Small intestine (tissue), 7 donors: ENCODE results near the gene PHLDB3. TPM values are rescaled to one million over a fixed set of nuclear protein-coding genes. Genes with fewer than 3 reads are reported as not detected.

Experiments
- DNase-seq, 2 donors: peaks; one replicate each; pipeline versions ENCODE4 v3.0.0 to v3.0.0-alpha.2; 2013
- FAIRE-seq: peaks from 2 replicates; lab custom pipeline; 2012; peaks lifted over from hg19 to GRCh38; lab: Jason Lieb, UNC
- H3K27ac ChIP-seq, 3 donors: one replicate each; pipeline ENCODE4 v1.5.1; 2013; ENCODE audit warnings: low read length in 2 of 3, mild to moderate bottlenecking in 2 of 3, control low read depth in 1 of 3, inconsistent platforms in 1 of 3, low read depth in 1 of 3, moderate library complexity in 1 of 3
- H3K27me3 ChIP-seq, 3 donors: one replicate each; pipeline ENCODE4 v1.6.1; 2013; ENCODE audit warnings: low read length in 3 of 3, inconsistent platforms in 1 of 3; ENCODE audit not compliant: control insufficient read depth in 3 of 3, insufficient read depth in 3 of 3
- H3K36me3 ChIP-seq, 3 donors: one replicate each; pipeline ENCODE4 v1.6.1; 2013; ENCODE audit warnings: low read length in 3 of 3, inconsistent platforms in 1 of 3, low read depth in 1 of 3, mild to moderate bottlenecking in 1 of 3, moderate library complexity in 1 of 3; ENCODE audit not compliant: control insufficient read depth in 3 of 3, insufficient read depth in 2 of 3
- H3K4me1 ChIP-seq, 3 donors: one replicate each; pipeline ENCODE4 v1.6.1; 2013; ENCODE audit warnings: low read length in 2 of 3, inconsistent platforms in 1 of 3, low read depth in 1 of 3, mild to moderate bottlenecking in 1 of 3, moderate library complexity in 1 of 3; ENCODE audit not compliant: control insufficient read depth in 3 of 3, insufficient read depth in 2 of 3
- H3K4me3 ChIP-seq, 3 donors: one replicate each; pipeline ENCODE4 v1.5.1; 2013; ENCODE audit warnings: low read length in 3 of 3, control low read depth in 1 of 3, inconsistent platforms in 1 of 3, low read depth in 1 of 3, mild to moderate bottlenecking in 1 of 3, moderate library complexity in 1 of 3
- H3K9me3 ChIP-seq, 2 donors: one replicate each; pipeline ENCODE4 v1.6.1; 2013; ENCODE audit warnings: low read depth in 1 of 2, low read length in 1 of 2; ENCODE audit not compliant: control insufficient read depth in 2 of 2, insufficient read depth in 1 of 2
- WGBS, 3 donors: extraction: QIAGEN DNeasy Blood & Tissue Kit; methylation state at CpG; one replicate each; pipeline ENCODE4 v1.1.7; 2013; 5-methylcytosine and 5-hydroxymethylcytosine counted together
- polyA plus RNA-seq, 4 donors: library from polyadenylated mRNA; stranded (reverse) in 3 of 4; unstranded in 1 of 4; fragments of 200-250 nt in 3 of 4; fragments of 120-200 nt in 1 of 4; gene quantifications; one replicate each; pipeline versions ENCODE4 v1.2.1 to v1.2.3, GENCODE V29; 2013
- donor health status: healthy with polysubstance abuse.
- donor health status: control.
- donor health status: control.
- donor health status: Bipolar disorder and iron deficiency.
- donor health status: healthy.

Gene PHLDB3
- polyA plus RNA-seq, 4 donors, result 6.2 to 33.6 (median 23.6) TPM

GRCh38 chr19:43533546-43534304 is 29.2 kb upstream of the PHLDB3 start:
- Histone ChIP-seq H3K4me1 (peaks cover 0 to 11% (median 0%) of the 10 kb centered on the region in 3 donors), H3K27ac (peak overlapping the region; percentile 75 to 95 (median 94)), H3K27me3 (no peaks in the 10 kb centered on the region), H3K9me3 (peaks cover 0 to under 1% of the 10 kb centered on the region in 2 donors), H3K4me3 (peak overlapping the region; percentile 38 to 62 (median 48)), H3K36me3 (peaks cover 0 to 13% (median 2%) of the 10 kb centered on the region in 3 donors)
- DNase-seq, result peak; percentile 97 to 99
- 0 to 1% (median 1%) methylated on average over 39 to 41 of the region's 41 CpGs for WGBS, 3 donors
- FAIRE-seq, result no peak

- 0 to 1% (median 1%) methylated on average over 46 to 47 of the region's 47 CpGs for WGBS, 3 donors
Measured at GRCh38 chr19:43532962-43533545, 28.5 kb upstream of the PHLDB3 start, which contains the start of gene ZNF575. Gene ZNF575 (plus strand): TSS chr19:43533188. CDS start chr19:43534423, 1,235 bp downstream.

GRCh38 chr19:43532571-43532961 is 28.0 kb upstream of the PHLDB3 start:
- Histone ChIP-seq H3K4me1 (peaks cover 0 to 18% (median 0%) of the 10 kb centered on the region in 3 donors), H3K27ac (peak overlapping the region; percentile 80 to 95 (median 94)), H3K36me3 (peaks cover 0 to 8% (median 2%) of the 10 kb centered on the region in 3 donors), H3K9me3 (no peaks in the 10 kb centered on the region), H3K27me3 (no peaks in the 10 kb centered on the region), H3K4me3 (peak overlapping the region; percentile 2 to 62 (median 48))
- peak; percentile 72 to 86 for DNase-seq
- FAIRE-seq, result no peak
- 1 to 2% (median 1%) methylated on average over 16 of the region's 16 CpGs for WGBS, 3 donors

More at GRCh38 chr19:43532962-43533545, 28.5 kb upstream of the PHLDB3 start, which contains the start of gene ZNF575:
- peak; percentile 90 to 96 for DNase-seq
- FAIRE-seq, result no peak
- H3K27me3 ChIP-seq, result no peaks in the 10 kb centered on the region
- peak within 1 kb of the TSS; percentile 38 to 62 (median 48) for H3K4me3 ChIP-seq
- H3K9me3 ChIP-seq, result no peaks in the 10 kb centered on the region
- H3K4me1 ChIP-seq, result peaks cover 0 to 13% (median 0%) of the 10 kb centered on the region in 3 donors
- peak within 1 kb of the TSS; percentile 80 to 95 (median 94) for H3K27ac ChIP-seq
- peaks cover 0 to 11% (median 2%) of the 10 kb centered on the region in 3 donors for H3K36me3 ChIP-seq

GRCh38 chr19:43527860-43528622 is 23.5 kb upstream of the PHLDB3 start:
- DNase-seq (peak; percentile 40 to 52), FAIRE-seq (no peak)
- Histone ChIP-seq H3K36me3 (peaks cover 0 to 5% (median 0%) of the 10 kb centered on the region in 3 donors), H3K4me1 (peaks cover 0 to 20% (median 6%) of the 10 kb centered on the region in 3 donors), H3K9me3 (no peaks in the 10 kb centered on the region), H3K4me3 (peak overlapping the region in 1 of 3 donors; percentile 96), H3K27me3 (no peaks in the 10 kb centered on the region), H3K27ac (peak overlapping the region in 2 of 3 donors; percentile 74 to 84)
- WGBS, 3 donors, result 20 to 34% (median 30%) methylated on average over 13 of the region's 13 CpGs

GRCh38 chr19:43526884-43527859 is 22.6 kb upstream of the PHLDB3 start, which contains the start of gene ETHE1:
Gene ETHE1 (minus strand): TSS chr19:43527201. CDS start chr19:43527177, 24 bp downstream.
- FAIRE-seq (no peak), DNase-seq (peak; percentile 83 to 92)
- no peaks in the 10 kb centered on the region for H3K27me3 ChIP-seq
- WGBS, 3 donors, result 2 to 3% (median 3%) methylated on average over 50 to 54 of the region's 54 CpGs
- H3K9me3 ChIP-seq, result no peaks in the 10 kb centered on the region
- H3K36me3 ChIP-seq, result peaks cover 0 to 9% (median 0%) of the 10 kb centered on the region in 3 donors
- H3K27ac ChIP-seq, result peak within 1 kb of the TSS; percentile 84 to 94 (median 87)
- H3K4me1 ChIP-seq, result peaks cover 0 to 15% (median 6%) of the 10 kb centered on the region in 3 donors
- peak within 1 kb of the TSS; percentile 72 to 96 (median 88) for H3K4me3 ChIP-seq

- peak overlapping the region; percentile 84 to 94 (median 87) for H3K27ac ChIP-seq
- DNase-seq (peak; percentile 40 to 66), FAIRE-seq (no peak)
Measured at GRCh38 chr19:43525836-43526771, 21.6 kb upstream of the PHLDB3 start.

More at GRCh38 chr19:43525836-43526771, 21.6 kb upstream of the PHLDB3 start:
- H3K4me3 ChIP-seq, result peak overlapping the region; percentile 72 to 96 (median 88)
- no peaks in the 10 kb centered on the region for H3K27me3 ChIP-seq
- 1 to 2% (median 2%) methylated on average over 25 to 26 of the region's 26 CpGs for WGBS, 3 donors
- H3K36me3 ChIP-seq, result peaks cover 0 to 17% (median 0%) of the 10 kb centered on the region in 3 donors
- no peaks in the 10 kb centered on the region for H3K9me3 ChIP-seq
- peaks cover 0 to 13% (median 6%) of the 10 kb centered on the region in 3 donors for H3K4me1 ChIP-seq
